Measurements from ENCODE around the gene XRN1. TPM values are rescaled to one million over a fixed set of nuclear protein-coding genes. Genes with fewer than 3 reads are reported as not detected.

XRN1 gene
- polyA plus RNA-seq, 3 donors, result 22.4 to 24.2 (median 23.7) TPM

- no peak for DNase-seq (ENCODE audit: low read depth in 3 of 3, low spot score in 2 of 3)
Observed at GRCh38 chr3:142272200-142272891, 175.5 kb downstream of the XRN1 start.

- DNase-seq (ENCODE audit: low read depth in 3 of 3, low spot score in 2 of 3), result no peak
Observed at GRCh38 chr3:142270407-142270806, 177.4 kb downstream of the XRN1 start.

- DNase-seq (ENCODE audit: low read depth in 3 of 3, low spot score in 2 of 3), result no peak
Observed at GRCh38 chr3:142269767-142270166, 178.1 kb downstream of the XRN1 start.

GRCh38 chr3:142268426-142268825 lies 179.4 kb downstream of the XRN1 start:
- DNase-seq (ENCODE audit: low read depth in 3 of 3, low spot score in 2 of 3), result no peak

- no peak for DNase-seq (ENCODE audit: low read depth in 3 of 3, low spot score in 2 of 3)
Observed at GRCh38 chr3:142267269-142267668, 180.6 kb downstream of the XRN1 start.

GRCh38 chr3:142263112-142263511 lies 184.7 kb downstream of the XRN1 start:
- no peak for DNase-seq (ENCODE audit: low read depth in 3 of 3, low spot score in 2 of 3)

- no peak for DNase-seq (ENCODE audit: low read depth in 3 of 3, low spot score in 2 of 3)
Observed at GRCh38 chr3:142259359-142259758, 188.5 kb downstream of the XRN1 start.

GRCh38 chr3:142256712-142257333 lies 191.0 kb downstream of the XRN1 start:
- DNase-seq (ENCODE audit: low read depth in 3 of 3, low spot score in 2 of 3), result no peak

Other genes starting within 250 kb of the XRN1 start
- 10 to 100 TPM in 2 of 3 donors, 1 to 10 TPM in 1; 9.3 to 13.9 (median 12.1) TPM for gene GK5, start 222.5 kb downstream of the XRN1 start, polyA plus RNA-seq (ENCODE audit: insufficient read length in 3 of 3)
- gene ATR, start 130.7 kb upstream of the XRN1 start, polyA plus RNA-seq (ENCODE audit: insufficient read length in 3 of 3), result 10 to 100 TPM; 27.3 to 32.3 (median 29.1) TPM
- gene PLS1, start 148.4 kb upstream of the XRN1 start, polyA plus RNA-seq (ENCODE audit: insufficient read length in 3 of 3), result 10 to 100 TPM; 27.8 to 29.7 (median 29.5) TPM

Data from right renal cortex interstitium (tissue), 3 donors.